ENCODE data around the gene KRTAP5-10. TPM values are rescaled to one million over a fixed set of nuclear protein-coding genes. Genes with fewer than 3 reads are reported as not detected.
"Not testable (repeated sequence)": the region's sequence is repeated elsewhere in the genome, so short reads cannot be mapped to it uniquely, and the experiment has no call there.

KRTAP5-10 gene
- total RNA-seq, 1 experiment from 2014 or later, result 0.20 TPM

- BruUV-seq (replicated peaks); POLR2A ChIA-PET; H3K4me3 ChIP-seq (replicated peaks in 1 of 2; ENCODE audit: low read depth in 1 of 2, low read length in 2 of 2); H3K27me3 ChIP-seq (ENCODE audit: insufficient read depth, low read length); RAD21 ChIA-PET (ENCODE audit: low non-redundant PET in 1 of 2, low total read pairs in 2 of 2, uncharacterized antibody in 2 of 2, unreplicated experiment in 2 of 2); H3K79me2 ChIP-seq (ENCODE audit: insufficient read depth, low read length); H2AFZ ChIP-seq (ENCODE audit: low read depth, low read length, poor library complexity, severe bottlenecking); H3K4me2 ChIP-seq (ENCODE audit: low read length); ATAC-seq; H3K9me2 ChIP-seq (ENCODE audit: insufficient read depth); H3K36me3 ChIP-seq (ENCODE audit: control insufficient read depth in 1 of 2, insufficient read depth in 2 of 2, low read length in 2 of 2); DNase-seq (ENCODE audit: low read depth, low spot score); H3K9ac ChIP-seq (ENCODE audit: low read length); CTCF ChIA-PET; H3K4me1 ChIP-seq (ENCODE audit: control insufficient read depth in 1 of 2, insufficient read depth in 2 of 2, low read length in 2 of 2); H4K20me1 ChIP-seq (ENCODE audit: insufficient read depth); H3K9me3 ChIP-seq (ENCODE audit: control insufficient read depth in 1 of 2, insufficient read depth in 1 of 2, low read depth in 1 of 2, low read length in 2 of 2); H3K27ac ChIP-seq (ENCODE audit: low read depth, low read length): not testable (repeated sequence)
- TF ChIP-seq RAD21 (IDR thresholded peaks at IDR 0.05; ENCODE audit: low read depth), result peak; percentile 54
- peak; percentile 14 to 33 (median 23); a peak in 3 of 6 replicates for TF ChIP-seq CTCF (IDR thresholded peaks at IDR 0.05 in 2 of 3, conservative IDR thresholded peaks at IDR 0.05 in 1 of 3; ENCODE audit: borderline replicate concordance in 1 of 3, insufficient read depth in 1 of 3, low read depth in 2 of 3, low read length in 2 of 3)
- intact Hi-C loops (cut with micrococcal nuclease), result loop anchor here (10.0 kb wide), 1 partner anchor 130 kb away; no protein-coding TSS in a partner anchor
These were observed 39.6 kb downstream of the KRTAP5-10 start for GRCh38 chr11:71604798-71605488.

GRCh38 chr11:71606853-71607519 is 41.6 kb downstream of the KRTAP5-10 start:
- H3K4me3 ChIP-seq (replicated peaks in 1 of 2; ENCODE audit: low read depth in 1 of 2, low read length in 2 of 2); H3K9me2 ChIP-seq (ENCODE audit: insufficient read depth); RAD21 ChIA-PET (ENCODE audit: low non-redundant PET in 1 of 2, low total read pairs in 2 of 2, uncharacterized antibody in 2 of 2, unreplicated experiment in 2 of 2); H3K9ac ChIP-seq (ENCODE audit: low read length); H3K27ac ChIP-seq (ENCODE audit: low read depth, low read length); H3K9me3 ChIP-seq (ENCODE audit: control insufficient read depth in 1 of 2, insufficient read depth in 1 of 2, low read depth in 1 of 2, low read length in 2 of 2); H2AFZ ChIP-seq (ENCODE audit: low read depth, low read length, poor library complexity, severe bottlenecking); POLR2A ChIA-PET; H3K79me2 ChIP-seq (ENCODE audit: insufficient read depth, low read length); CTCF ChIA-PET; ATAC-seq; H3K27me3 ChIP-seq (ENCODE audit: insufficient read depth, low read length); H4K20me1 ChIP-seq (ENCODE audit: insufficient read depth); H3K36me3 ChIP-seq (ENCODE audit: control insufficient read depth in 1 of 2, insufficient read depth in 2 of 2, low read length in 2 of 2); DNase-seq (ENCODE audit: low read depth, low spot score); H3K4me2 ChIP-seq (ENCODE audit: low read length); H3K4me1 ChIP-seq (ENCODE audit: control insufficient read depth in 1 of 2, insufficient read depth in 2 of 2, low read length in 2 of 2); BruUV-seq (replicated peaks): not testable (repeated sequence)
- intact Hi-C loops (cut with micrococcal nuclease), result loop anchor here (10.0 kb wide), 1 partner anchor 128 kb away; no protein-coding TSS in a partner anchor

- CTCF ChIA-PET, result not testable (repeated sequence)
These were observed 42.3 kb downstream of the KRTAP5-10 start for GRCh38 chr11:71607520-71608216.

More at GRCh38 chr11:71607520-71608216, 42.3 kb downstream of the KRTAP5-10 start:
- H3K27ac ChIP-seq (ENCODE audit: low read depth, low read length); POLR2A ChIA-PET; H2AFZ ChIP-seq (ENCODE audit: low read depth, low read length, poor library complexity, severe bottlenecking); H3K36me3 ChIP-seq (ENCODE audit: control insufficient read depth in 1 of 2, insufficient read depth in 2 of 2, low read length in 2 of 2); BruUV-seq (replicated peaks); RAD21 ChIA-PET (ENCODE audit: low non-redundant PET in 1 of 2, low total read pairs in 2 of 2, uncharacterized antibody in 2 of 2, unreplicated experiment in 2 of 2); H3K9ac ChIP-seq (ENCODE audit: low read length); H3K4me2 ChIP-seq (ENCODE audit: low read length); H3K79me2 ChIP-seq (ENCODE audit: insufficient read depth, low read length); H3K4me1 ChIP-seq (ENCODE audit: control insufficient read depth in 1 of 2, insufficient read depth in 2 of 2, low read length in 2 of 2); H3K27me3 ChIP-seq (ENCODE audit: insufficient read depth, low read length); H3K9me2 ChIP-seq (ENCODE audit: insufficient read depth); ATAC-seq; H3K4me3 ChIP-seq (replicated peaks in 1 of 2; ENCODE audit: low read depth in 1 of 2, low read length in 2 of 2); DNase-seq (ENCODE audit: low read depth, low spot score); H3K9me3 ChIP-seq (ENCODE audit: control insufficient read depth in 1 of 2, insufficient read depth in 1 of 2, low read depth in 1 of 2, low read length in 2 of 2); H4K20me1 ChIP-seq (ENCODE audit: insufficient read depth): not testable (repeated sequence)
- intact Hi-C loops (cut with micrococcal nuclease), result loop anchor here (10.0 kb wide), 1 partner anchor 127 kb away; no protein-coding TSS in a partner anchor

All from HCT116 (cell line).